PC-3 (cell line): ENCODE measurements around the gene OR51I1.

Source experiments
- CTCF ChIP-seq: fragments of 300-600 bp; sonication (generic); conservative IDR thresholded peaks from 2 replicates; pipeline ENCODE4 v1.5.1; 2017; ENCODE audit warnings: antibody characterized with exemption, low read depth, mild to moderate bottlenecking, low read length
- EZH2 ChIP-seq: fragments of 300-600 bp; sonication (generic); IDR thresholded peaks from one replicate; pipeline ENCODE4 v1.6.1; 2017; ENCODE audit warnings: antibody characterized with exemption, mild to moderate bottlenecking, low read length; ENCODE audit not compliant: unreplicated experiment

- TF ChIP-seq CTCF (peak; percentile 85), EZH2 (no peak)
Measured at GRCh38 chr11:5476186-5476819, 35.0 kb upstream of the OR51I1 start.
